IPS-11a (cell line): ENCODE measurements around the gene GRIK4.

Source experiments
- H3K4me3 ChIP-seq: one replicate; pipeline ENCODE4 v1.5.1; 2013; ENCODE audit warnings: low read depth, low read length, control low read depth

The GRIK4 gene

GRCh38 chr11:120959189-120959588 is 447.6 kb downstream of the GRIK4 start:
- no peak overlapping the region for H3K4me3 ChIP-seq

GRCh38 chr11:120964857-120965256 is 453.3 kb downstream of the GRIK4 start:
- H3K4me3 ChIP-seq: no peak overlapping the region

- no peak overlapping the region for H3K4me3 ChIP-seq
Measured at GRCh38 chr11:120966840-120967239, 455.3 kb downstream of the GRIK4 start.

DNA sequence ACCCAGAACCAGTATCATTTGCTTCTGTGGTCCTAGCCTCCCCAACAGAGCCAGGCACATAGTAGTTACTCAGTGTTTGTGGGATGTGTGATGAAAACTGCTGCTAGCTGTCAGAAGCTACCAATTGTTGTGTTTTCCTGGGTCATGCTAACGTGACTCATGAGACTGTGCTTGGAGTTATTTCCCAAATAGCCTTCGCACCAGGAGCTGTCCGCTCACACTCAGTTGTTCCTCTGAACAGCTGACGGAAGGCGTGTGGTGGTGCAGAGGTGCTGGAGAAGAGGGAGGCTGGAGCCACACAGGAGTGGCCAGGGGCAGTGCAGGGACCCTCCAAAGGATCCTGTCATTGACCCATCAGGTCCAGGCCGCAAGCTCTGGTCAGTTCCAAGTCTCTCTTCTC is 458.4 kb downstream of the GRIK4 start:
- H3K4me3 ChIP-seq: no peak overlapping the region

GRCh38 chr11:120971825-120972224 is 460.3 kb downstream of the GRIK4 start:
- H3K4me3 ChIP-seq: no peak overlapping the region

GRCh38 chr11:120972621-120973020 is 461.1 kb downstream of the GRIK4 start:
- no peak overlapping the region for H3K4me3 ChIP-seq

DNA sequence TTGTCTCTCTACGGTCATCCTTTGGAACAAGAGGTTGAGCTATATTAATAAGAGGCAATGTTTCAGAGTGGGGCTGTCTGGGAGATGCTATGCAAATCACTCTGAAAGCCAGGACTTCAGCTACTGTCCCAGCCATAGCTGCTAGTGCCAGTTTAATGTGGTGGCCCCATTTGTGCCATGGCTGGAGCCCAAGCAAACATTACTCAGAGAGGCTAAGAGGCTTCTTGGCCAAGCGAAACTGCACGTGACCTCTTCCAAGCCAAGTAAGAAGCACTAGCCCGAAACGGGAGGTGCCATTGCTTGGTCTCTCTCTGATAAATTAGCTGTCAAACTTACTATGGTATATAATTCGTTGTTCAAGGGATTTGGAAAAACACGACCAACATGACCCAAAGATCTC is 462.0 kb downstream of the GRIK4 start:
- H3K4me3 ChIP-seq: no peak overlapping the region

- H3K4me3 ChIP-seq: no peak overlapping the region
Measured at GRCh38 chr11:120974466-120974865, 462.9 kb downstream of the GRIK4 start.

DNA sequence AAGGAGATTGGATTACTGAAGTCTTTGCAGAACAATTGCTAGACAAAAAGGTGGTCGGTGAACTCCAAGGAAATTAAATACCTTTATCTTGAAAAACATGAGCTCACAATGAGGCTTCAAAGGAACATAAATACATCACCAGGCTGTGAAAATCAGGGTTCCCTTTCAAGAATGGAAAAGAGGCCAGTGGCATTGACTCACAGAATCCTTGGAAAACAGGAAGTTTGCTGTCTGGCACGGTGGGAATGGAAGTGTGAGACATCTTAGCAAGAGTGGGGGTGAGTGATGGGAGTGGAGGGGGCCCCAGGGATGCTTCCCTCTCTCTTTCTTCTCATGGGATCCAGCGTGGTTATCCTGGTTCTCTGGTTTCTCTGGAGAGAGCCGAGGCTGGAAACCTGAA is 463.4 kb downstream of the GRIK4 start:
- no peak overlapping the region for H3K4me3 ChIP-seq

GRCh38 chr11:120977266-120978137 is 466.0 kb downstream of the GRIK4 start:
- H3K4me3 ChIP-seq: no peak overlapping the region

- H3K4me3 ChIP-seq: no peak overlapping the region
Measured at GRCh38 chr11:120978701-120979100, 467.2 kb downstream of the GRIK4 start.

DNA sequence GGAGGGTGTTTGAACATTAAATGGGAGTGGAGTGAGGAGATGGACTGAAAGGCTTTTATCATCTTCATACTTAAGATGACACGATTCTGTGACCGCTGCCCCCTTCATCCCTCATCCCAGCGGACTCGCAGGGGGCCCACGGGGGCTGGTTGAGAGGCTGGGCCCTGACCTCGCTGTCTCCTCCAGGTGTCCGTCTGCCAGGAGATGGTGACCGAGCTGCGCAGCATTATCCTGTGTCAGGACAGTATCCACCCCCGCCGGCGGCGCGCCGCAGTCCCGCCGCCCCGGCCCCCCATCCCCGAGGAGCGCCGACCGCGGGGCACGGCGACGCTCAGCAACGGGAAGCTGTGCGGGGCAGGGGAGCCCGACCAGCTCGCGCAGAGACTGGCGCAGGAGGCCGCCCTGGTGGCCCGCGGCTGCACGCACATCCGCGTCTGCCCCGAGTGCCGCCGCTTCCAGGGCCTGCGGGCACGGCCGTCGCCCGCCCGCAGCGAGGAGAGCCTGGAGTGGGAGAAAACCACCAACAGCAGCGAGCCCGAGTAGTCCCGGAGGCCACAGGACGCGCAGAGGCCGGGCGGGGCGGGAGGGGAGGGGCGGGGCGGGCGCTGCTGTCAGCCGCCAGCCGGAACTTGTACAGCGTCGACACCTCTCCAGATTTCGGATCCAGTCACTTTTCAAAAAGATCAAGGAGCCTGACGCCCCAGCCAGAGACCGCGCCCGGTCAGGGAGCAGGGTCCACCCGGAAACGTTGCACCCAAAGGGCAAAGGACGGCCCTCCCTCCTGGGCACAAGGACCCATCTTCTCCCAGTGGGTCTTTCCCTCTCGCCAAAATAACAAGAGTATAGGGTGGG is 474.4 kb downstream of the GRIK4 start:
- no peak overlapping the region for H3K4me3 ChIP-seq

GRCh38 chr11:120988603-120989002 is 477.1 kb downstream of the GRIK4 start:
- H3K4me3 ChIP-seq: no peak overlapping the region

DNA sequence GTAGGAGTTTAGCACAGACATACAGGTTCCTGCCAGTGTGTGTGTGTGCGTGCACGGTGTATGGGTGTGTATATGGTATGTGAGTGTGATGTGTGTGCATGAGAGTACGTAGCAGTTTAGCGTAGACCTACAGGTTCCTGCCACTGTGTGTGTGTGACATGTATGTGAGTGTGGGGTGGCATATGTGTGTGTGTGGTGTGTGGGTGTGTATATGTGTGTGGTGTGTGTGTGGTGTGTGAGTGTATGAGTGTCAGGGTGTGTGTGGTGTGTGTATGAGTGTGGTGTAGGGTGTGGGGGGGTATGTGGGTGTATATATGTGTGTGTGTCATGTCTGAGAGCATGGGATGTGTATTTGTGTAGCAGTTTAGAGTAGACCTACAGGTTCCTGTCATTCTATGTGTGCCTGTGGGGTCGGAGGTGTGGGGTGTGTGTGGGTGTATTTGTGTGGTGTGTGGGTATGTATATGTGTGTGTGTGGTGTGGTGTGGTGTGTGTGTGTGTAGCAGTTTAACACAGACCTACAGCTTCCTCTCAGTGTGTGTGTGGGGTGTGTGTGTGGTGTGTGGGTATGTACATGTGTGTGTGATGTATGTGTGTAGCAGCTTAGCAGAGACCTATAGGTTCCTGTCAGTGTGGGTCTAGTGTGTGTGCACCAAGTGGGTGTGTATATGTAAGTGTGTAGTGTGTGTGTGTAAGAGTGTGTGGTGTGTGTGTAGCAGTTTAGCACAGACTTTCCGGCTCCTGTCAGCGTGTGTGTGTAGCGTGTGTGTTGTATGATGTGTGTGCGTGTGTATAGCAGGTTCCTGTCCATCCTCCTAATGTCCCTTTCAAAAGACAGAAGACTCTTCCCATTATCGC is 480.5 kb downstream of the GRIK4 start:
- no peak overlapping the region for H3K4me3 ChIP-seq

DNA sequence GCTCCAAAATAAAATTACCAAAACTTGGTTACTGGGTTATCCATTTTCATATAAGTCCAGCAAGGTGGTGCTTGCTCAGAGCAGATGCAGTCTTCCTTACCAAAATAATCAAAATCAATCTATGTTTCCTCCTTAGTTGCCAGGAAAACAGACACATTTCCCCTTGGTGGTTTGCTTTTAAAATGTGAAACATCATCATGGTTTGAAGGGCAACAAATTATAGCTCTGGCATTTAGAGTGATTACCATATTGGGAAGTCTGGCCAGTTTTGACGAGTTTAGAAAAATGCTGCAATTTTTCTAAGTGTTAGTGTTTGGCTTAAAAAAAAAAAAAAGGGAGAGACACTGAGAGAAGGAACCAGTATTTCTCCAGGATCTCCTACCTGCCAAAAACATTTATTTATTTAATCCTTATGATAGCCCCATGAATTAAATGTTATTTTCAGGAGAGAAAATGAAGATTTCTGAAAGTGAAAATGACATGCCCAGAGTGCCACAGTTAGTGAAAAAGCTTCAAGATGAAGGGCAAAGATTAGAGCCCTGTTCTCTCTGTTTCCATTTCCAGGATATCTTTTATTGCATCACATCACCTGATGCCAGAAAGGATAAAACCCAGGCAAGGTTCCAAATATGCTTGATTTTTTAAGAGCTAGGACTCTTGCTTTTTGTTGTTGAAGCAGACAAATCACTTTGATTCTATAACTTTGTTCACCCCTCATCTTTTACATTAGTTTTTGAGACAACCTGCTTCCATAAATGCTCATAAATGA is 482.7 kb downstream of the GRIK4 start:
- H3K4me3 ChIP-seq: no peak overlapping the region

DNA sequence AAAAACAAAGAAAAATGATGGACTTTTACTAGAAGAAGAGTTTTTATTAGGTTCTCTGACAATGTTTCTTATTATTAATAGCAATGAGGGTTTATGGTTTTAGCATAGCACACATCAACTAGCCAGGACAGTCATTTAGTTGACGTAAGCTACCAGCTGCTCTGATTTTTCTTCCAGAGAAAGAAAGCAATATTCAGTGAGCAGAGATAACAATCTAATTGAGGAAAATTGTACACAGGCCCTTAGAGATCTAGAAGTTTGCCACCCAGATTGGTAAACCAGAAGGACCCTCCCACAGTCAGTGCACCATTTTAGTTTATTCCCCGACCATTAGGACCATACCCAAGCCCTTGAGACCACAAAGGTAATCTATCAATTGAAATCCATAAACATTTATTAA is 483.6 kb downstream of the GRIK4 start:
- no peak overlapping the region for H3K4me3 ChIP-seq

- H3K4me3 ChIP-seq: no peak overlapping the region
Measured at GRCh38 chr11:120996973-120997372, 485.4 kb downstream of the GRIK4 start.

- no peak overlapping the region for H3K4me3 ChIP-seq
Measured at GRCh38 chr11:120998581-120998980, 487.0 kb downstream of the GRIK4 start.

GRCh38 chr11:121004206-121004840 is 492.8 kb downstream of the GRIK4 start:
- no peak overlapping the region for H3K4me3 ChIP-seq

DNA sequence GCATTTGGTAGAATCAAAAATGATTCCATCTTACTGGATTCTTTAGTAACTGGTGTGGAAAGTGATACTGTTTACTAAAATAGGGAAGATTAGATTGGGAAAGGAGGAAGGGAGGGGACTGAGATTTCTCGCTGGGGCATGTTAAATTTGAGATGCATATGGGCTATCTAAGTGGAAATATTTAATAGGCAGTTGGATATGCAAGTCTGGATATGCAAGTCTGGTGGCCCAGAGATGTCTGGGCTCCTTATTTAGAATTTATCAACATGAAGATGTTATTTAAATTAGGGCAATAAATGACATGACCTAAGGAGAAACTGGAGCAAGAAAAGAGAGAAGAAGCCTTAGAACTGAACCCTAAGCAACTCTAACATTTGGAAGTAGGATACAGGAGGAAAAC is 495.4 kb downstream of the GRIK4 start:
- no peak overlapping the region for H3K4me3 ChIP-seq
